Measurements from ENCODE around the gene ACAA1. TPM values are rescaled to one million over a fixed set of nuclear protein-coding genes. Genes with fewer than 3 reads are reported as not detected.

The ACAA1 gene
- total and polyA plus RNA-seq, 2 experiments from 2014 or later = 21.4 to 26.6 TPM

DNA sequence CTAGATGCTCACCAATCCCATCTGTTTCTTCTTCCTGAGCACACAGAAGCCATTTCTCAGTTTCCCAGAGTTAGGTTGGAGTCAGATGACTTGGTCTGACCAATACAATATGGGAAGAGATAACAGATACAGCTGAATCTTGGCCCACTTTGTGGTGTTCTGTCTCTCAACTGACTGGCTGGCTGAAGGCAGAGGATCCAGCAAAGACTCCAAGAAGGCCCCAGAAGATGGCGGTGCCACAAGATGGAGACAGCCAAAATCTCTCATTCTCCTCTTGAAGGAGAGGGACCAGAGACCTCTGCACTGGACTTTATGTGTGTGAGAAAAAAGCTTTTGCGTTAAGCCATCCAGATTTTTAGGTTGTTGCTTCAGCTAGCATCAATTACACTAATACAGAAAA is 20.2 kb upstream of the ACAA1 start:
- H3K4me1 ChIP-seq (ENCODE audit: insufficient read depth) = no peaks in the 10 kb centered on the region
- no peaks in the 10 kb centered on the region for H3K27me3 ChIP-seq (ENCODE audit: insufficient read depth)
- H3K27ac ChIP-seq (ENCODE audit: low read depth) = no peak overlapping the region
- H3K4me1 Mint-ChIP-seq = peaks cover 4% of the 10 kb centered on the region; the same call in 1 of the 3 replicates
- no peaks in the 10 kb centered on the region for H3K9me3 Mint-ChIP-seq
- H3K4me3 ChIP-seq = no peak overlapping the region
- peaks cover 6% of the 10 kb centered on the region; the same call in 1 of the 2 replicates for H3F3A ChIP-seq (replicated peaks; ENCODE audit: low read depth)
- no peaks in the 10 kb centered on the region for H4K20me1 ChIP-seq (replicated peaks; ENCODE audit: insufficient read depth)
- no peaks in the 10 kb centered on the region for H3K36me3 Mint-ChIP-seq (ENCODE audit: low read depth)
- no peak overlapping the region for H2AFZ ChIP-seq
- no peak overlapping the region for H3K27ac Mint-ChIP-seq
- 0 out of 2 replicates have a peak, but pooled peaks cover 2% of the 10 kb centered on the region for H3K9me2 ChIP-seq (ENCODE audit: insufficient read depth)
- no peaks in the 10 kb centered on the region for H3K79me2 ChIP-seq (replicated peaks; ENCODE audit: insufficient read depth)
- no peak for TF ChIP-seq EZH2 (IDR thresholded peaks at IDR 0.05; ENCODE audit: low read depth, unreplicated experiment)
- TF ChIP-seq CREB1 (CRISPR knock-in tag; IDR thresholded peaks at IDR 0.05; ENCODE audit: low read depth) = no peak
- TF ChIP-seq, protein P1, sequence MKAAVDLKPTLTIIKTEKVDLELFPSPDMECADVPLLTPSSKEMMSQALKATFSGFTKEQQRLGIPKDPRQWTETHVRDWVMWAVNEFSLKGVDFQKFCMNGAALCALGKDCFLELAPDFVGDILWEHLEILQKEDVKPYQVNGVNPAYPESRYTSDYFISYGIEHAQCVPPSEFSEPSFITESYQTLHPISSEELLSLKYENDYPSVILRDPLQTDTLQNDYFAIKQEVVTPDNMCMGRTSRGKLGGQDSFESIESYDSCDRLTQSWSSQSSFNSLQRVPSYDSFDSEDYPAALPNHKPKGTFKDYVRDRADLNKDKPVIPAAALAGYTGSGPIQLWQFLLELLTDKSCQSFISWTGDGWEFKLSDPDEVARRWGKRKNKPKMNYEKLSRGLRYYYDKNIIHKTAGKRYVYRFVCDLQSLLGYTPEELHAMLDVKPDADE (IDR thresholded peaks at IDR 0.05) = no peak
- TF ChIP-seq, protein P2, sequence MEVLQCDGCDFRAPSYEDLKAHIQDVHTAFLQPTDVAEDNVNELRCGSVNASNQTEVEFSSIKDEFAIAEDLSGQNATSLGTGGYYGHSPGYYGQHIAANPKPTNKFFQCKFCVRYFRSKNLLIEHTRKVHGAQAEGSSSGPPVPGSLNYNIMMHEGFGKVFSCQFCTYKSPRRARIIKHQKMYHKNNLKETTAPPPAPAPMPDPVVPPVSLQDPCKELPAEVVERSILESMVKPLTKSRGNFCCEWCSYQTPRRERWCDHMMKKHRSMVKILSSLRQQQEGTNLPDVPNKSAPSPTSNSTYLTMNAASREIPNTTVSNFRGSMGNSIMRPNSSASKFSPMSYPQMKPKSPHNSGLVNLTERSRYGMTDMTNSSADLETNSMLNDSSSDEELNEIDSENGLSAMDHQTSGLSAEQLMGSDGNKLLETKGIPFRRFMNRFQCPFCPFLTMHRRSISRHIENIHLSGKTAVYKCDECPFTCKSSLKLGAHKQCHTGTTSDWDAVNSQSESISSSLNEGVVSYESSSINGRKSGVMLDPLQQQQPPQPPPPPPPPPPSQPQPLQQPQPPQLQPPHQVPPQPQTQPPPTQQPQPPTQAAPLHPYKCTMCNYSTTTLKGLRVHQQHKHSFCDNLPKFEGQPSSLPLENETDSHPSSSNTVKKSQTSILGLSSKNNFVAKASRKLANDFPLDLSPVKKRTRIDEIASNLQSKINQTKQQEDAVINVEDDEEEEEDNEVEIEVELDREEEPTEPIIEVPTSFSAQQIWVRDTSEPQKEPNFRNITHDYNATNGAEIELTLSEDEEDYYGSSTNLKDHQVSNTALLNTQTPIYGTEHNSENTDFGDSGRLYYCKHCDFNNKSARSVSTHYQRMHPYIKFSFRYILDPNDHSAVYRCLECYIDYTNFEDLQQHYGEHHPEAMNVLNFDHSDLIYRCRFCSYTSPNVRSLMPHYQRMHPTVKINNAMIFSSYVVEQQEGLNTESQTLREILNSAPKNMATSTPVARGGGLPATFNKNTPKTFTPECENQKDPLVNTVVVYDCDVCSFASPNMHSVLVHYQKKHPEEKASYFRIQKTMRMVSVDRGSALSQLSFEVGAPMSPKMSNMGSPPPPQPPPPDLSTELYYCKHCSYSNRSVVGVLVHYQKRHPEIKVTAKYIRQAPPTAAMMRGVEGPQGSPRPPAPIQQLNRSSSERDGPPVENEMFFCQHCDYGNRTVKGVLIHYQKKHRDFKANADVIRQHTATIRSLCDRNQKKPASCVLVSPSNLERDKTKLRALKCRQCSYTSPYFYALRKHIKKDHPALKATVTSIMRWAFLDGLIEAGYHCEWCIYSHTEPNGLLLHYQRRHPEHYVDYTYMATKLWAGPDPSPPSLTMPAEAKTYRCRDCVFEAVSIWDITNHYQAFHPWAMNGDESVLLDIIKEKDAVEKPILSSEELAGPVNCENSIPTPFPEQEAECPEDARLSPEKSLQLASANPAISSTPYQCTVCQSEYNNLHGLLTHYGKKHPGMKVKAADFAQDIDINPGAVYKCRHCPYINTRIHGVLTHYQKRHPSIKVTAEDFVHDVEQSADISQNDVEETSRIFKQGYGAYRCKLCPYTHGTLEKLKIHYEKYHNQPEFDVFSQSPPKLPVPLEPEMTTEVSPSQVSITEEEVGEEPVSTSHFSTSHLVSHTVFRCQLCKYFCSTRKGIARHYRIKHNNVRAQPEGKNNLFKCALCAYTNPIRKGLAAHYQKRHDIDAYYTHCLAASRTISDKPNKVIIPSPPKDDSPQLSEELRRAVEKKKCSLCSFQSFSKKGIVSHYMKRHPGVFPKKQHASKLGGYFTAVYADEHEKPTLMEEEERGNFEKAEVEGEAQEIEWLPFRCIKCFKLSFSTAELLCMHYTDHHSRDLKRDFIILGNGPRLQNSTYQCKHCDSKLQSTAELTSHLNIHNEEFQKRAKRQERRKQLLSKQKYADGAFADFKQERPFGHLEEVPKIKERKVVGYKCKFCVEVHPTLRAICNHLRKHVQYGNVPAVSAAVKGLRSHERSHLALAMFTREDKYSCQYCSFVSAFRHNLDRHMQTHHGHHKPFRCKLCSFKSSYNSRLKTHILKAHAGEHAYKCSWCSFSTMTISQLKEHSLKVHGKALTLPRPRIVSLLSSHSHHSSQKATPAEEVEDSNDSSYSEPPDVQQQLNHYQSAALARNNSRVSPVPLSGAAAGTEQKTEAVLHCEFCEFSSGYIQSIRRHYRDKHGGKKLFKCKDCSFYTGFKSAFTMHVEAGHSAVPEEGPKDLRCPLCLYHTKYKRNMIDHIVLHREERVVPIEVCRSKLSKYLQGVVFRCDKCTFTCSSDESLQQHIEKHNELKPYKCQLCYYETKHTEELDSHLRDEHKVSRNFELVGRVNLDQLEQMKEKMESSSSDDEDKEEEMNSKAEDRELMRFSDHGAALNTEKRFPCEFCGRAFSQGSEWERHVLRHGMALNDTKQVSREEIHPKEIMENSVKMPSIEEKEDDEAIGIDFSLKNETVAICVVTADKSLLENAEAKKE (CRISPR knock-in tag; IDR thresholded peaks at IDR 0.05) = no peak
- no peak for TF ChIP-seq ZNF114 (CRISPR knock-in tag; IDR thresholded peaks at IDR 0.05)
- TF ChIP-seq STAT1 (IDR thresholded peaks at IDR 0.05; ENCODE audit: unreplicated experiment) = no peak
- no peak for TF ChIP-seq EZH2phosphoT487 (IDR thresholded peaks at IDR 0.05; ENCODE audit: unreplicated experiment)
- TF ChIP-seq, protein P3, sequence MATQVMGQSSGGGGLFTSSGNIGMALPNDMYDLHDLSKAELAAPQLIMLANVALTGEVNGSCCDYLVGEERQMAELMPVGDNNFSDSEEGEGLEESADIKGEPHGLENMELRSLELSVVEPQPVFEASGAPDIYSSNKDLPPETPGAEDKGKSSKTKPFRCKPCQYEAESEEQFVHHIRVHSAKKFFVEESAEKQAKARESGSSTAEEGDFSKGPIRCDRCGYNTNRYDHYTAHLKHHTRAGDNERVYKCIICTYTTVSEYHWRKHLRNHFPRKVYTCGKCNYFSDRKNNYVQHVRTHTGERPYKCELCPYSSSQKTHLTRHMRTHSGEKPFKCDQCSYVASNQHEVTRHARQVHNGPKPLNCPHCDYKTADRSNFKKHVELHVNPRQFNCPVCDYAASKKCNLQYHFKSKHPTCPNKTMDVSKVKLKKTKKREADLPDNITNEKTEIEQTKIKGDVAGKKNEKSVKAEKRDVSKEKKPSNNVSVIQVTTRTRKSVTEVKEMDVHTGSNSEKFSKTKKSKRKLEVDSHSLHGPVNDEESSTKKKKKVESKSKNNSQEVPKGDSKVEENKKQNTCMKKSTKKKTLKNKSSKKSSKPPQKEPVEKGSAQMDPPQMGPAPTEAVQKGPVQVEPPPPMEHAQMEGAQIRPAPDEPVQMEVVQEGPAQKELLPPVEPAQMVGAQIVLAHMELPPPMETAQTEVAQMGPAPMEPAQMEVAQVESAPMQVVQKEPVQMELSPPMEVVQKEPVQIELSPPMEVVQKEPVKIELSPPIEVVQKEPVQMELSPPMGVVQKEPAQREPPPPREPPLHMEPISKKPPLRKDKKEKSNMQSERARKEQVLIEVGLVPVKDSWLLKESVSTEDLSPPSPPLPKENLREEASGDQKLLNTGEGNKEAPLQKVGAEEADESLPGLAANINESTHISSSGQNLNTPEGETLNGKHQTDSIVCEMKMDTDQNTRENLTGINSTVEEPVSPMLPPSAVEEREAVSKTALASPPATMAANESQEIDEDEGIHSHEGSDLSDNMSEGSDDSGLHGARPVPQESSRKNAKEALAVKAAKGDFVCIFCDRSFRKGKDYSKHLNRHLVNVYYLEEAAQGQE (IDR thresholded peaks at IDR 0.05; ENCODE audit: unreplicated experiment) = no peak
- no peak for TF ChIP-seq ZNF331 (CRISPR knock-in tag; IDR thresholded peaks at IDR 0.05; ENCODE audit: low read depth)
- TF ChIP-seq JUNB (IDR thresholded peaks at IDR 0.05; ENCODE audit: unreplicated experiment) = no peak
- TF ChIP-seq NANOG (IDR thresholded peaks at IDR 0.05; ENCODE audit: borderline replicate concordance) = no peak
- TF ChIP-seq, protein P4, sequence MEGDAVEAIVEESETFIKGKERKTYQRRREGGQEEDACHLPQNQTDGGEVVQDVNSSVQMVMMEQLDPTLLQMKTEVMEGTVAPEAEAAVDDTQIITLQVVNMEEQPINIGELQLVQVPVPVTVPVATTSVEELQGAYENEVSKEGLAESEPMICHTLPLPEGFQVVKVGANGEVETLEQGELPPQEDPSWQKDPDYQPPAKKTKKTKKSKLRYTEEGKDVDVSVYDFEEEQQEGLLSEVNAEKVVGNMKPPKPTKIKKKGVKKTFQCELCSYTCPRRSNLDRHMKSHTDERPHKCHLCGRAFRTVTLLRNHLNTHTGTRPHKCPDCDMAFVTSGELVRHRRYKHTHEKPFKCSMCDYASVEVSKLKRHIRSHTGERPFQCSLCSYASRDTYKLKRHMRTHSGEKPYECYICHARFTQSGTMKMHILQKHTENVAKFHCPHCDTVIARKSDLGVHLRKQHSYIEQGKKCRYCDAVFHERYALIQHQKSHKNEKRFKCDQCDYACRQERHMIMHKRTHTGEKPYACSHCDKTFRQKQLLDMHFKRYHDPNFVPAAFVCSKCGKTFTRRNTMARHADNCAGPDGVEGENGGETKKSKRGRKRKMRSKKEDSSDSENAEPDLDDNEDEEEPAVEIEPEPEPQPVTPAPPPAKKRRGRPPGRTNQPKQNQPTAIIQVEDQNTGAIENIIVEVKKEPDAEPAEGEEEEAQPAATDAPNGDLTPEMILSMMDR (conservative IDR thresholded peaks at IDR 0.05; ENCODE audit: low read depth in 2 of 2) = no peak
- no peak for TF ChIP-seq POLR2AphosphoS5 (IDR thresholded peaks at IDR 0.05; ENCODE audit: low read depth)
- H3K4me2 ChIP-seq = no peak overlapping the region
- H3K36me3 ChIP-seq (ENCODE audit: insufficient read depth) = no peaks in the 10 kb centered on the region
- no peak overlapping the region for H3K4me3 Mint-ChIP-seq
- peaks cover 3% of the 10 kb centered on the region for H3K27me3 Mint-ChIP-seq (ENCODE audit: insufficient read depth, low read depth, poor library complexity)
- DNase-seq (ENCODE audit: low spot score) (no peak), ATAC-seq (no peak)

Measured in GM23338 (cell line).